HG03097 (cell line): ENCODE measurements around the gene TNIP1.

Experiments
- ATAC-seq: cut with Tn5 transposase; IDR thresholded peaks from one replicate; pipeline ENCODE4 v1.9.1; 2021; ENCODE audit not compliant: unreplicated experiment, low FRiP score

Gene TNIP1

GRCh38 chr5:151047814-151048425, 32.9 kb downstream of the TNIP1 start:
- no peak for ATAC-seq

DNA sequence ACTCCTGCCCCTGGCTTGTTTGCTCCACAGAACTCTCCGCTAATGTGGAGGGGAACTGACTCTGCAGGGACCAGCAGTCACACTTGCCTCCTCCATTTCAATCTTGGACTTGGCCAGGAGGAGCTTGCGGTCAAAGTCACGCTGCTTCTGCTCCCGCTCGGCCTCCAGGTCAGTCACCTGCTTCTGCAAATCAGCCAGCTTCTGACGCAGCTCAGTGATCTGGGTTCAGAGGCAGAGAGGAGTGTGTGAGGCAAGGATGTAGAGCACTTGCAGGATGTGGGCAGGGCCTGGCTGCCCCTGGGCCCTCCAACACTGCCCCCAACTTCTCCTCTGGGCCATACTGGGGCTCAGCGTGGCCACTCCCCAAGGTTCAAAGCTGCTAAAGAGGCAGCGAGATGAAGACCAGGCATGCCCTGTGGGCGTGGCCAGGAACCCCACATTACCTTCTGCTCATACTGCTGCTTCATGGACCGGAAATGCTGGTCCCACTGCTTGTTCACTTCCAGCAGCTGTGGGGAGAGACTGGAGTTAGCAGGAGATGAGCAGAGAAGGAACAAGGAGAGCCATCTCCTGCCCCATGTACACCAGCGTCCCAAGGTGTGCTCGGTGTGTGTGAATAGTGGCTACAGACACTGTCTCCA, 38.3 kb downstream of the TNIP1 start:
- no peak for ATAC-seq

DNA sequence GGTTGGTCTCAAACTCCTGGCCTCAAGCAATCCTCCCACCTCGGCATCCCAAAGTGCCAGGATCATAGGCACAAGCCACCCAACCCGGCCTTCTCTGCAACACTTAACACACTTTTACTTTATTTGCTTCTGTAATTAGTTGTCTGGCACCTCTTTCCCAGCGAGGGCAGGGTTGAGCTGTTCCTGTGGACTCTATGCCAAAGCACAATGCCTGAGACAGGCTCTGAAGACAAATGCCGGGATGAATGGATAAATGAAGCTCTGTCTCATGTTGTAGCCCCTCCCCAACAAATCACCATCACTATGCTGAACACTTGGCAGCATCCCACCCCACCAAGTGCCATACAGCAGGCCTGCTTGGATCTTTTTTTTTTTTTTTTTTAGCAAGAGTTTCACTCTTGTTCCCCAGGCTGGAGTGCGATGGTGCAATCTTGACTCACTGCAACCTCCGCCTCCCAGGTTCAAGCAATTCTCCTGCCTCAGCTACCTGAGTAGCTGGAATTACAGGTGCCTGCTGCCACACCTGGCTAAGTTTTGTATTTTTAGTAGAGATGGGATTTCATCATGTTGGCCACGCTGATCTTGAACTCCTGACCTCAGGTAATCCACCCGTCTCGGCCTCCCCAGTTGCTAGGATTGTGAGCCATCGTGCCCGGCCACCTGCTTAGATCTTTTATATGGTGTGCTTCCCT, 39.1 kb downstream of the TNIP1 start:
- ATAC-seq = no peak

- no peak for ATAC-seq
Measured at GRCh38 chr5:151040211-151040747, 40.6 kb downstream of the TNIP1 start.

DNA sequence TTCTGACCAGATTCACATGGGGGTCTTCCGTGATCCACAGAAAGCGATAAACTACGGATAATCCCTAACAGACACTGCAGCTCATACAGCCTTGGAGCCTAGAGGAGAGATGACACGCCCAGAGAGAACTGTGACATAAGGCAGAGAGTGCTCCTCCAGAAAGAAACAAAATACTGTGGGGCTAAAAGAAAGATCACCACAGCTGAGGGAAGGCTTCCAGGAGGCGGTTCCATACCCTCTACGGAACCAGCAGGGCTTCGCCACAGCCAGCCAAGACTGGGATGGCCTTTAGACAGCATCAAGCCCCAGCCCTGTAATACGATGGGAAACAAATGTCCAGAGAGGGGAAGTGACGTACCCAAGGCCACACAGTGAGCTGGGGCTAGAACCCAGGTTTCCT, 41.2 kb downstream of the TNIP1 start:
- no peak for ATAC-seq

- ATAC-seq = no peak
Measured at GRCh38 chr5:151038801-151039238, 42.0 kb downstream of the TNIP1 start.

DNA sequence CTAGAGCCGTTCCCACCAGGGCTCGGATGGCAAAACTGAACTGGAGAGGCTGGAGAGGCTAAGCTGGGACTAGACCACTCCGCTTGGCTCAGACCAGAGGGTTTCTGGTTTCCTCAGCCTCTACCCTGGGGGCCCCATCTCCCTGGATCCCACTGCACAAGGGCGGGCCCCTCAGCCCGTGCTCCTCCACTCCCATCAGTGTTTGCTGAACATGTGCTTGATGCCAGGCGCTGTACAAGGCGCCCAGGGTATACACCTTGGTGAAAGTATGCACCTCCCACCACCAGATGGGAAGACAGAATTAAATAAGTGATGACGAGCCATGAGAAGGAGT, 42.5 kb downstream of the TNIP1 start:
- no peak for ATAC-seq

DNA sequence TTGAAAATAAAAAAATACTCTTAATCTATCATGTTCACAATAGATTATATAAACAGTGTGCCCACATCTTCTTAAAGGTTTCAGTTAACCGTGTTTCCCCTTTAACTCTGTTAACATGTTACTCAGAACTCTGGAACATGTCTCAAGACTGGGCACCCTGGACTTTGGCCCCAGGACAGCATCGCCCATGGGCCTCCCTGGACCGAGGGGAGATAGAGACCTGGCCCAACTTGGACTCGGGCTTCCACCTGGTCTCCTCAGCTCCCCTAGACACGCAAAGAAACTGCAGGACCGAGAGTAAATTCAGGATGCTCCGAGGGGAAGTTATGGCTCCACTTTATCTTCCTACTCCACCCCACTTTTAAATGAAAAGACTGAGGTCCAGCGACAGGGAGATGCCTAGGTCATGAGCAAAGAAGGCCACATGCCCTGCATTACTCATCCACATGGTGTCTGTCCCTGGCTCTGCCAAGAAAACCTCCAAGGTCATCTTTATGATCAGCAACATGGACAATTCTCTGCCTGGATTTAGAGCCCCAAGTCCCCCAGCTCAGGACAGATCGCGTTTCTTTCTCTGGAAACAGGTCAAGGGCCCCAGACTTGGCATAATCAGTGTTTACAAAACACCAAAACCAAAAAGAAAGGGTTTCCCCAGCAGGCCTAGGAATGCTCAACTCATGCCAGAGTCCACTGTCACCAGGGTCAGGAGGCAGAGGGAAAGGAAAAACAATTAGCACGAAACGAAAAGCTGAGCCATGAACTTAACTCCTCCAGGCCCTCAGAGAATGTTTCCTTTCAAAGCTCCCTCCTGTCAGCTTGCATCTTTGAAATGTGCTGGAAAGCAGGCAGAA, 43.0 kb downstream of the TNIP1 start:
- ATAC-seq = no peak

GRCh38 chr5:151036556-151036955, 44.3 kb downstream of the TNIP1 start:
- no peak for ATAC-seq

- no peak for ATAC-seq
Measured at GRCh38 chr5:151034422-151035379, 46.1 kb downstream of the TNIP1 start.

- ATAC-seq = no peak
Measured at GRCh38 chr5:151033217-151033934, 47.5 kb downstream of the TNIP1 start.

- no peak for ATAC-seq
Measured at GRCh38 chr5:151031554-151031953, 49.3 kb downstream of the TNIP1 start.

DNA sequence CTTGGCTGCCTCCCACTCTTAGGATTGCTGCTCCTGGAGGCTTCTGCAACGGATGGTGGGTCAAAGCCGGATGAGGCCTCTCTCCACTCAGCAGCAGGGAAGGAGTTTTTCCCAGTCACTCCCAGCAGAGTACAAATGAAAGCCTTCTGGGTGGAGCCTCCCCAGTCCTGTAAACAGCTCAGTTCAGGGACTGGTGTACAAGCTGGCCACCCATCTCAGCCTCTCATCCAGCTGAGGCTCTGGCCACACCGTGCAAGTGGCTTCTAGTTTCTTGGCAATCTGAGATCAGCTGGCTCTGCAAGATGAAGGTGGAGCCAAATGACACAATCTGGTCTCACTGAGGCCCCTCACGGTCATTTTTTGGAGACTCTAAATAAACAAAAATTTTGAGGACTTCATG, 50.5 kb downstream of the TNIP1 start:
- no peak for ATAC-seq

GRCh38 chr5:151030056-151030336, 50.8 kb downstream of the TNIP1 start:
- no peak for ATAC-seq

DNA sequence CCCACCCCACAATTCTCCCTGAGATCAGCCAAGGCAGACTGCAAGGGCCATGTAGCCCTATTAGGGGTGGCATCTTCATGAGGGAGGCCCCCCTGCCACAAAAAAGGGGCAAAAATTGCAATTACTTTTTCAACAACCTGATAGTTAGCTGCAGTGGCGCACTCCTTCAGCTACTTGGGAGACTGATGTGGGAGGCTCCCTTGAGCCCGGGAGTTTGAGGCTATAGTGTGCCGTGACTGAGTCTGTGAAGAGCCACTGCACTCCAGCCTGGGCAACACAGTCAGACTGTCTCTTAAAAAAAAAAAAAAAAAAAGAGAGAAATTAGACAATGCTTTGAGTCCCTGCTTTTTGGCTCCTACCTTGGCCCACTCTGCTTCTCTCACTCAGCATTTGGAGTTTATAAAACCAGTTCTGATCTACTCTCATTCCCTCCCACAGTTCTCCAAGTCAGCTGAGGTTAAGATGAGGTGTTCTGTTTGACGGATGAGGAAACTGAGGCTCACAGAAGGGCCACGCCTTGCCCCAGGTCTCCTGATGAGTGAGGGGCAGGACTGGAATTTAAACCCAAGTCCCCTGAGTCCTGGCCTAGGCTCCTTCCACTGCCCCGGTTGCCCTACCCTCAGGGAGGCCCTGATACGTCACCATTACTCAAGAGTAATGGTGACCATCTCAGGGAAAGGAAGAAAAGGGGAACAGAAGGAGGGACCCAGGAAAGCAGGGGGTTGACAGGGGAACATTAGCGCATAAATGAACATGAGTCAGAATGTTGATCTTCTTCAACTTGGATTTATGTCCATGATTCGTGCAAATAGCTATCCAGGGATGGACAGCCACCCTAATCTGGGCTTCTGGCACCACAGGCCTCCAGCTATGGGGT, 51.4 kb downstream of the TNIP1 start:
- ATAC-seq = no peak

DNA sequence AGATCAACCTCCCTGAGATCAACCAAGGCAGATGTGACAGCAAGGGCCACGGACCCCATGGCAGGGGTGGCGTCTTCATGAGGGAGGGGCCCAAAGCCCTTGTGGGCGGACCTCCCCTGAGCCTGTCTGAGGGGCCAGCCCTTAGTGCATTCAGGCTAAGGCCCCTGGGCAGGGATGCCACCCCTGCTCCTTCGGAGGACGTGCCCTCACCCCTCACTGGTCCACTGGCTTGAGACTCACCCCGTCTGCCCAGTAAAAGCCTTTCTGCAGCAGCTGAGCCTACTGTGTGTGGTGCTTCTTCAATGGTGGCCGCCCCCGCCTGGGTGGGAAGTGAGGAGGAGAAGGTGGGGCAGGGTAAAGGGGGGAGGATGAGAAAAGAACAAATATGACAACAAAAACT, 52.1 kb downstream of the TNIP1 start:
- ATAC-seq = no peak

GRCh38 chr5:151027961-151028479, 52.8 kb downstream of the TNIP1 start:
- ATAC-seq = no peak

DNA sequence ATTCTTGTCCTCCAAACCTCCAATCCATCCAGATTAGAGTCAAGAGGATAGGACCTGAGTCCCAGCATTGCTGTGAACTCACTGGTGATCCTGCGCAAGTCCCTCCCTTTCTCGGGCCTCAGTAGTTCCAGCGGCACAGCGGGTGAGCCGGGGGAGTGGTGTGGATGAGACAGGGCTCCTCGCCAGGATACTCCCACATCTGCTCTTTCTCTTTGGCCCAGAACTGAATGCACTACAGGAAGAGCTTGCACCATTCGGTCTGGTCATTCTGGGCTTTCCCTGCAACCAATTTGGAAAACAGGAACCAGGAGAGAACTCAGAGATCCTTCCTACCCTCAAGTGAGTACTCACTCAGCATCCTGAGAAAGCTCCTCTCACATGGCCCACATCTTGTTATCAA, 54.2 kb downstream of the TNIP1 start:
- ATAC-seq = no peak
